ENCODE data around the gene ITM2B.

Gene ITM2B

GRCh38 chr13:48188601-48189000, 44.4 kb upstream of the ITM2B start:
- no peak overlapping the region for H3K4me3 ChIP-seq (ENCODE audit: severe bottlenecking)
- no peak overlapping the region for H3K27ac ChIP-seq (ENCODE audit: poor library complexity, severe bottlenecking)
- DNase-seq (ENCODE audit: low spot score) (no peak), ATAC-seq (ENCODE audit: low read depth) (no peak)
- no peaks in the 10 kb centered on the region for H3K9me3 ChIP-seq (ENCODE audit: severe bottlenecking)
- no peak for TF ChIP-seq CTCF (IDR thresholded peaks at IDR 0.05; ENCODE audit: poor library complexity, severe bottlenecking)
- no peaks in the 10 kb centered on the region for H3K36me3 ChIP-seq (ENCODE audit: low read depth)
- H3K4me1 ChIP-seq (ENCODE audit: insufficient read depth, poor library complexity, severe bottlenecking), result no peaks in the 10 kb centered on the region
- no peaks in the 10 kb centered on the region for H3K27me3 ChIP-seq (ENCODE audit: insufficient read depth, poor library complexity, severe bottlenecking)

- DNase-seq (ENCODE audit: low spot score) (no peak), ATAC-seq (ENCODE audit: low read depth) (no peak)
- H3K27me3 ChIP-seq (ENCODE audit: insufficient read depth, poor library complexity, severe bottlenecking), result no peaks in the 10 kb centered on the region
- no peak overlapping the region for H3K27ac ChIP-seq (ENCODE audit: poor library complexity, severe bottlenecking)
- H3K4me3 ChIP-seq (ENCODE audit: severe bottlenecking), result no peak overlapping the region
- no peaks in the 10 kb centered on the region for H3K36me3 ChIP-seq (ENCODE audit: low read depth)
- H3K4me1 ChIP-seq (ENCODE audit: insufficient read depth, poor library complexity, severe bottlenecking), result no peaks in the 10 kb centered on the region
- TF ChIP-seq CTCF (IDR thresholded peaks at IDR 0.05; ENCODE audit: poor library complexity, severe bottlenecking), result no peak
- H3K9me3 ChIP-seq (ENCODE audit: severe bottlenecking), result no peaks in the 10 kb centered on the region
Measured at GRCh38 chr13:48189171-48189570, 43.8 kb upstream of the ITM2B start.

GRCh38 chr13:48192411-48192935, 40.5 kb upstream of the ITM2B start:
- Histone ChIP-seq H3K9me3 (ENCODE audit: severe bottlenecking) (no peaks in the 10 kb centered on the region), H3K27ac (ENCODE audit: poor library complexity, severe bottlenecking) (no peak overlapping the region), H3K4me3 (ENCODE audit: severe bottlenecking) (no peak overlapping the region), H3K36me3 (ENCODE audit: low read depth) (no peaks in the 10 kb centered on the region), H3K4me1 (ENCODE audit: insufficient read depth, poor library complexity, severe bottlenecking) (no peaks in the 10 kb centered on the region), H3K27me3 (ENCODE audit: insufficient read depth, poor library complexity, severe bottlenecking) (no peaks in the 10 kb centered on the region)
- DNase-seq (ENCODE audit: low spot score) (no peak), ATAC-seq (ENCODE audit: low read depth) (no peak)
- no peak for TF ChIP-seq CTCF (IDR thresholded peaks at IDR 0.05; ENCODE audit: poor library complexity, severe bottlenecking)

- ATAC-seq (ENCODE audit: low read depth), result no peak
Measured at GRCh38 chr13:48194379-48194754, 38.6 kb upstream of the ITM2B start.

More at GRCh38 chr13:48194379-48194754, 38.6 kb upstream of the ITM2B start:
- no peaks in the 10 kb centered on the region for H3K27me3 ChIP-seq (ENCODE audit: insufficient read depth, poor library complexity, severe bottlenecking)
- no peak overlapping the region for H3K4me3 ChIP-seq (ENCODE audit: severe bottlenecking)
- no peak for DNase-seq (ENCODE audit: low spot score)
- H3K4me1 ChIP-seq (ENCODE audit: insufficient read depth, poor library complexity, severe bottlenecking), result no peaks in the 10 kb centered on the region
- no peaks in the 10 kb centered on the region for H3K9me3 ChIP-seq (ENCODE audit: severe bottlenecking)
- no peaks in the 10 kb centered on the region for H3K36me3 ChIP-seq (ENCODE audit: low read depth)
- no peak overlapping the region for H3K27ac ChIP-seq (ENCODE audit: poor library complexity, severe bottlenecking)
- no peak for TF ChIP-seq CTCF (IDR thresholded peaks at IDR 0.05; ENCODE audit: poor library complexity, severe bottlenecking)
